Measurements from ENCODE around the gene RBL1.

Gene RBL1

DNA sequence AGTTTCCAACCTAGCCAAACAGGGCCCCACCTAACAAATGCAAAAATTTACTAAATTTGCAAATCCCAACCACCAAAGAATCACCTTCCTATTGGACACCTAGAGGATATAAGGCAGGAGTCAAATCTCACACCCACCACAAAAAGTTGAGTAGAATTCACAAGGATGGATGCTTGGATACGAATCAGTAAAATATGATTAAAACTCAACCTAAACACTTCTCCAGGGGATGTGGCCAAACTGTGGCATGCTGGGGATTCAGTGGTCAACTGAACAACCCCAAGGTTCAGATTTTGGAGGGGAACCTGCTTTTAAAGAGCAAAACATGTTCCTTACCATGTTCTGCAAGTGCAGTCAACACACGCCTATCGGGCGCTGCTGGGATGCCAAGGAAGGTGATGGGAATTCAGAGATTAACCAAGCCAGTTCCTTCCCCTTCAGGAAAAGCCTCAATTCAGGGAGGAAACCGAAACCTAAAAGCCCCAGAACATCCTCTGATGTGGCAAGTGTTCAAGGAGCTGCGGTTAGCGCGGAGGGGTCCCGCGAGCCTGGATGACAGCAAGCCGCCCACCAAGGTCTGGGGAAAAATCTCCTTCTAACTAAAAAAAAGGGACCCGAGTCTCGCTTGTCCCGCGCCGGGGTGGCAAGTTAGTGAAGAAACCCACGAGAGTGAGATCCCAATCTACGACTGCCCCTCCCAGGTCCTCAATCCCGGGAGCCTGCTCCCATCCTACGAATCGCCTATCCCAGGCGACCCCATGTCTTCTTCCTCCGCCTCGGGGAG, 145.2 kb downstream of the RBL1 start:
- Mint-ChIP-seq H3K9me3 (no peaks in the 10 kb centered on the region), H3K4me3 (peak overlapping the region; percentile 94 to 97 (median 97)), H3K4me1 (peaks cover 27% of the 10 kb centered on the region), H3K36me3 (ENCODE audit: low read depth) (no peaks in the 10 kb centered on the region), H3K27me3 (ENCODE audit: low read depth) (peaks cover 19% of the 10 kb centered on the region), H3K27ac (no peak overlapping the region)
- TF ChIP-seq, protein P1, sequence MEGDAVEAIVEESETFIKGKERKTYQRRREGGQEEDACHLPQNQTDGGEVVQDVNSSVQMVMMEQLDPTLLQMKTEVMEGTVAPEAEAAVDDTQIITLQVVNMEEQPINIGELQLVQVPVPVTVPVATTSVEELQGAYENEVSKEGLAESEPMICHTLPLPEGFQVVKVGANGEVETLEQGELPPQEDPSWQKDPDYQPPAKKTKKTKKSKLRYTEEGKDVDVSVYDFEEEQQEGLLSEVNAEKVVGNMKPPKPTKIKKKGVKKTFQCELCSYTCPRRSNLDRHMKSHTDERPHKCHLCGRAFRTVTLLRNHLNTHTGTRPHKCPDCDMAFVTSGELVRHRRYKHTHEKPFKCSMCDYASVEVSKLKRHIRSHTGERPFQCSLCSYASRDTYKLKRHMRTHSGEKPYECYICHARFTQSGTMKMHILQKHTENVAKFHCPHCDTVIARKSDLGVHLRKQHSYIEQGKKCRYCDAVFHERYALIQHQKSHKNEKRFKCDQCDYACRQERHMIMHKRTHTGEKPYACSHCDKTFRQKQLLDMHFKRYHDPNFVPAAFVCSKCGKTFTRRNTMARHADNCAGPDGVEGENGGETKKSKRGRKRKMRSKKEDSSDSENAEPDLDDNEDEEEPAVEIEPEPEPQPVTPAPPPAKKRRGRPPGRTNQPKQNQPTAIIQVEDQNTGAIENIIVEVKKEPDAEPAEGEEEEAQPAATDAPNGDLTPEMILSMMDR (IDR thresholded peaks at IDR 0.05; ENCODE audit: unreplicated experiment in 3 of 3), result no peak
